H9 (cell line): Measurements from ENCODE around the gene ANKRD22. TPM values are rescaled to one million over a fixed set of nuclear protein-coding genes. Genes with fewer than 3 reads are reported as not detected.
A peak's percentile ranks its signal among the peaks of the same experiment; 100 is the strongest.

ENCODE experiments used
- DNase-seq: peaks from one replicate; pipeline ENCODE4 v3.0.0-alpha.2; 2017
- H2AFZ ChIP-seq: one replicate; pipeline ENCODE4 v1.6.1; 2013; ENCODE audit warnings: mild to moderate bottlenecking, low read length, control low read depth, moderate library complexity
- H2AK5ac ChIP-seq: 2 replicates; pipeline ENCODE4 v1.6.1; 2013; ENCODE audit warnings: low read length, control low read depth, mixed read lengths; ENCODE audit not compliant: insufficient read length
- H2BK120ac ChIP-seq: one replicate; pipeline ENCODE4 v1.6.1; 2013; ENCODE audit warnings: low read depth, mild to moderate bottlenecking, low read length, control low read depth, inconsistent platforms; ENCODE audit not compliant: poor library complexity, severe bottlenecking
- H2BK12ac ChIP-seq: 2 replicates; pipeline ENCODE4 v1.6.1; 2013; ENCODE audit warnings: low read length, control low read depth, mixed read lengths, low read depth; ENCODE audit not compliant: insufficient read length
- H2BK15ac ChIP-seq: 2 replicates; pipeline ENCODE4 v1.6.1; 2013; ENCODE audit warnings: low read depth, low read length, control low read depth
- H2BK20ac ChIP-seq: one replicate; pipeline ENCODE4 v1.6.1; 2013; ENCODE audit warnings: low read depth, mild to moderate bottlenecking, low read length, control low read depth, inconsistent platforms; ENCODE audit not compliant: poor library complexity, severe bottlenecking
- H2BK5ac ChIP-seq: 2 replicates; pipeline ENCODE4 v1.6.1; 2013; ENCODE audit warnings: low read length, control low read depth, mixed read lengths; ENCODE audit not compliant: insufficient read length
- H3K14ac ChIP-seq: 2 replicates; pipeline ENCODE4 v1.6.1; 2013; ENCODE audit warnings: low read length, control low read depth; ENCODE audit not compliant: insufficient read depth
- H3K18ac ChIP-seq: 2 replicates; pipeline ENCODE4 v1.6.1; 2013; ENCODE audit warnings: low read depth, mild to moderate bottlenecking, mixed read lengths, low read length, control low read depth; ENCODE audit not compliant: insufficient read length
- H3K23ac ChIP-seq: 2 replicates; pipeline ENCODE4 v1.6.1; 2013; ENCODE audit warnings: low read length, control low read depth, mixed read lengths, low read depth; ENCODE audit not compliant: insufficient read length
- H3K23me2 ChIP-seq: 2 replicates; pipeline ENCODE4 v1.6.1; 2013; ENCODE audit warnings: low read depth, mild to moderate bottlenecking, mixed read lengths, low read length, control low read depth; ENCODE audit not compliant: insufficient read length, poor library complexity, severe bottlenecking
- H3K27ac ChIP-seq: 2 replicates; pipeline ENCODE4 v1.5.1; 2013; ENCODE audit warnings: low read length, control low read depth, mixed read lengths, low read depth; ENCODE audit not compliant: insufficient read length
- H3K27me3 ChIP-seq: 2 replicates; pipeline ENCODE4 v1.6.1; 2013; ENCODE audit warnings: low read length, control low read depth, inconsistent platforms; ENCODE audit not compliant: insufficient read depth
- H3K4ac ChIP-seq: 2 replicates; pipeline ENCODE4 v1.6.1; 2013; ENCODE audit warnings: low read depth, mild to moderate bottlenecking, control low read depth, inconsistent platforms, low read length, moderate library complexity
- H3K4me1 ChIP-seq: 2 replicates; pipeline ENCODE4 v1.6.1; 2013; ENCODE audit warnings: low read length, control low read depth, inconsistent platforms; ENCODE audit not compliant: insufficient read depth
- H3K4me2 ChIP-seq: 2 replicates; pipeline ENCODE4 v1.6.1; 2013; ENCODE audit warnings: low read length, control low read depth, mixed read lengths; ENCODE audit not compliant: insufficient read length, insufficient read depth
- H3K56ac ChIP-seq: 2 replicates; pipeline ENCODE4 v1.6.1; 2013; ENCODE audit warnings: low read depth, mild to moderate bottlenecking, mixed read lengths, low read length, control low read depth; ENCODE audit not compliant: insufficient read length
- H3K79me1 ChIP-seq: 2 replicates; pipeline ENCODE4 v1.6.1; 2013; ENCODE audit warnings: low read depth, mild to moderate bottlenecking, moderate library complexity, low read length, control low read depth, inconsistent platforms; ENCODE audit not compliant: insufficient read depth, poor library complexity, severe bottlenecking
- H3K79me2 ChIP-seq: 2 replicates; pipeline ENCODE4 v1.6.1; 2013; ENCODE audit warnings: low read length, control low read depth, inconsistent platforms; ENCODE audit not compliant: insufficient read depth
- H3K9ac ChIP-seq: 2 replicates; pipeline ENCODE4 v1.6.1; 2013; ENCODE audit warnings: low read length, control low read depth, mixed read lengths; ENCODE audit not compliant: insufficient read length; ENCODE audit errors: extremely low read depth
- H3K9me3 ChIP-seq: one replicate; pipeline ENCODE4 v1.6.1; 2013; ENCODE audit warnings: low read depth, low read length, inconsistent platforms; ENCODE audit not compliant: control insufficient read depth
- H3T11ph ChIP-seq: one replicate; pipeline ENCODE4 v1.6.1; 2013; ENCODE audit warnings: mild to moderate bottlenecking, low read length, control low read depth, inconsistent platforms
- H4K20me1 ChIP-seq: one replicate; pipeline ENCODE4 v1.6.1; 2013; ENCODE audit not compliant: control insufficient read depth, insufficient read length, insufficient read depth
- H4K5ac ChIP-seq: 2 replicates; pipeline ENCODE4 v1.6.1; 2013; ENCODE audit warnings: low read depth, mild to moderate bottlenecking, mixed read lengths, low read length, control low read depth; ENCODE audit not compliant: insufficient read length
- H4K8ac ChIP-seq: replicated peaks from 2 replicates; pipeline ENCODE4 v1.6.1; 2013; ENCODE audit warnings: low read length, control low read depth, mixed read lengths, low read depth; ENCODE audit not compliant: insufficient read length
- H4K91ac ChIP-seq: 2 replicates; pipeline ENCODE4 v1.6.1; 2013; ENCODE audit warnings: low read depth, mild to moderate bottlenecking, moderate library complexity, mixed read lengths, low read length, control low read depth; ENCODE audit not compliant: insufficient read length
- H3K27ac Mint-ChIP-seq, 3 experiments: 2 replicates in 2 of 3; 3 replicates in 1 of 3; pipeline ENCODE4 v1.8.0; 2020 to 2021; ENCODE audit warnings: mixed read lengths in 3 of 3, mild to moderate bottlenecking in 1 of 3, moderate library complexity in 1 of 3
- H3K27me3 Mint-ChIP-seq: 2 replicates; pipeline ENCODE4 v1.8.0; 2021; ENCODE audit warnings: low read depth, mild to moderate bottlenecking, moderate library complexity, mixed read lengths
- H3K36me3 Mint-ChIP-seq, 3 experiments: 2 replicates in 2 of 3; 3 replicates in 1 of 3; pipeline ENCODE4 v1.8.0; 2020 to 2021; ENCODE audit warnings: low read depth in 3 of 3, mixed read lengths in 3 of 3; ENCODE audit not compliant: insufficient read depth in 1 of 3
- H3K4me1 Mint-ChIP-seq, 2 experiments: 2 replicates each; pipeline ENCODE4 v1.8.0; 2020; ENCODE audit warnings: mixed read lengths in 2 of 2
- H3K4me3 Mint-ChIP-seq, 2 experiments: 2 replicates in 1 of 2; 3 replicates in 1 of 2; pipeline ENCODE4 v1.8.0; 2020 to 2021; ENCODE audit warnings: mild to moderate bottlenecking in 2 of 2, mixed read lengths in 2 of 2, moderate library complexity in 1 of 2
- H3K9me3 Mint-ChIP-seq, 2 experiments: 2 replicates in 1 of 2; 3 replicates in 1 of 2; pipeline ENCODE4 v1.8.0; 2020; ENCODE audit warnings: mild to moderate bottlenecking in 2 of 2, mixed read lengths in 2 of 2, moderate library complexity in 1 of 2
- WGBS: extraction: QIAGEN DNeasy Blood & Tissue Kit; methylation state at CpG from one replicate; pipeline ENCODE4 v1.1.7; 2013; ENCODE audit warnings: missing lambda C conversion rate, low lambda C conversion rate, mixed read lengths; ENCODE audit not compliant: insufficient read length; ENCODE audit errors: extremely low coverage; 5-methylcytosine and 5-hydroxymethylcytosine counted together
- total RNA-seq: library from RNA; stranded (reverse); gene quantifications from 2 replicates; pipeline ENCODE4 v1.2.1, GENCODE V29; 2021
- TF ChIP-seq, protein P1 (sequence below): fragments of 200-600 bp; sonication (generic); conservative IDR thresholded peaks from 3 replicates; pipeline ENCODE4 v1.8.0; 2021; ENCODE audit warnings: antibody characterized with exemption, mild to moderate bottlenecking

ANKRD22 gene
- total RNA-seq, 1 experiment from 2014 or later = not detected

- no peak overlapping the region for H2AK5ac ChIP-seq
- no peaks in the 10 kb centered on the region for H4K20me1 ChIP-seq
- Mint-ChIP-seq H3K36me3 (no peaks in the 10 kb centered on the region), H3K4me3 (no peak overlapping the region), H3K27me3 (peaks cover 7% of the 10 kb centered on the region), H3K27ac (no peak overlapping the region), H3K4me1 (peaks cover 8 to 14% of the 10 kb centered on the region in 2 experiments), H3K9me3 (no peaks in the 10 kb centered on the region)
- no peak overlapping the region for H3K56ac ChIP-seq
- no peak overlapping the region for H3T11ph ChIP-seq
- no peaks in the 10 kb centered on the region for H3K9me3 ChIP-seq
- no peak overlapping the region for H2BK120ac ChIP-seq
- H3K9ac ChIP-seq = no peak overlapping the region
- H3K23ac ChIP-seq = no peak overlapping the region
- no peak overlapping the region for H3K27ac ChIP-seq
- no peak overlapping the region for H2BK15ac ChIP-seq
- no peaks in the 10 kb centered on the region for H3K27me3 ChIP-seq
- no peaks in the 10 kb centered on the region for H3K79me1 ChIP-seq
- H4K91ac ChIP-seq = no peak overlapping the region
- H3K14ac ChIP-seq = no peak overlapping the region
- H2BK5ac ChIP-seq = no peak overlapping the region
- TF ChIP-seq, protein P1, sequence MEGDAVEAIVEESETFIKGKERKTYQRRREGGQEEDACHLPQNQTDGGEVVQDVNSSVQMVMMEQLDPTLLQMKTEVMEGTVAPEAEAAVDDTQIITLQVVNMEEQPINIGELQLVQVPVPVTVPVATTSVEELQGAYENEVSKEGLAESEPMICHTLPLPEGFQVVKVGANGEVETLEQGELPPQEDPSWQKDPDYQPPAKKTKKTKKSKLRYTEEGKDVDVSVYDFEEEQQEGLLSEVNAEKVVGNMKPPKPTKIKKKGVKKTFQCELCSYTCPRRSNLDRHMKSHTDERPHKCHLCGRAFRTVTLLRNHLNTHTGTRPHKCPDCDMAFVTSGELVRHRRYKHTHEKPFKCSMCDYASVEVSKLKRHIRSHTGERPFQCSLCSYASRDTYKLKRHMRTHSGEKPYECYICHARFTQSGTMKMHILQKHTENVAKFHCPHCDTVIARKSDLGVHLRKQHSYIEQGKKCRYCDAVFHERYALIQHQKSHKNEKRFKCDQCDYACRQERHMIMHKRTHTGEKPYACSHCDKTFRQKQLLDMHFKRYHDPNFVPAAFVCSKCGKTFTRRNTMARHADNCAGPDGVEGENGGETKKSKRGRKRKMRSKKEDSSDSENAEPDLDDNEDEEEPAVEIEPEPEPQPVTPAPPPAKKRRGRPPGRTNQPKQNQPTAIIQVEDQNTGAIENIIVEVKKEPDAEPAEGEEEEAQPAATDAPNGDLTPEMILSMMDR = no peak
- DNase-seq = peak; percentile 39
- H3K4me2 ChIP-seq = no peak overlapping the region
- H3K4ac ChIP-seq = no peak overlapping the region
- no peak overlapping the region for H2AFZ ChIP-seq
- no peaks in the 10 kb centered on the region for H3K79me2 ChIP-seq
- H3K4me1 ChIP-seq = 0 out of 2 replicates have a peak, but pooled peaks cover 2% of the 10 kb centered on the region
- no CpG with 5 or more reads among the region's 6 CpGs for WGBS
- H2BK12ac ChIP-seq = no peak overlapping the region
- no peak overlapping the region for H4K8ac ChIP-seq
- H2BK20ac ChIP-seq = no peak overlapping the region
- H3K18ac ChIP-seq = no peak overlapping the region
- no peak overlapping the region for H4K5ac ChIP-seq
- H3K23me2 ChIP-seq = no peaks in the 10 kb centered on the region
Measured at GRCh38 chr10:88804083-88804812, 47.4 kb downstream of the ANKRD22 start.
